ENCODE measurements around the gene MAP7.

Gene MAP7

GRCh38 chr6:136464148-136464547 is 86.1 kb downstream of the MAP7 start:
- no peak overlapping the region for H3K4me3 ChIP-seq (ENCODE audit: control insufficient read depth, low read depth, low read length)
- TF ChIP-seq CTCF (IDR thresholded peaks at IDR 0.05; ENCODE audit: control insufficient read depth, insufficient read depth, low read depth, low read length, missing control alignments) = no peak
- no peak for DNase-seq (ENCODE audit: low read depth)

GRCh38 chr6:136463743-136464142 is 86.5 kb downstream of the MAP7 start:
- TF ChIP-seq CTCF (IDR thresholded peaks at IDR 0.05; ENCODE audit: control insufficient read depth, insufficient read depth, low read depth, low read length, missing control alignments) = no peak
- no peak overlapping the region for H3K4me3 ChIP-seq (ENCODE audit: control insufficient read depth, low read depth, low read length)
- DNase-seq (ENCODE audit: low read depth) = no peak

GRCh38 chr6:136446579-136447187 is 103.5 kb downstream of the MAP7 start:
- no peak for DNase-seq (ENCODE audit: low read depth)
- H3K4me3 ChIP-seq (ENCODE audit: control insufficient read depth, low read depth, low read length) = no peak overlapping the region
- no peak for TF ChIP-seq CTCF (IDR thresholded peaks at IDR 0.05; ENCODE audit: control insufficient read depth, insufficient read depth, low read depth, low read length, missing control alignments)

GRCh38 chr6:136446145-136446544 is 104.1 kb downstream of the MAP7 start:
- no peak for TF ChIP-seq CTCF (IDR thresholded peaks at IDR 0.05; ENCODE audit: control insufficient read depth, insufficient read depth, low read depth, low read length, missing control alignments)
- DNase-seq (ENCODE audit: low read depth) = no peak
- no peak overlapping the region for H3K4me3 ChIP-seq (ENCODE audit: control insufficient read depth, low read depth, low read length)

- no peak for DNase-seq (ENCODE audit: low read depth)
- no peak overlapping the region for H3K4me3 ChIP-seq (ENCODE audit: control insufficient read depth, low read depth, low read length)
- TF ChIP-seq CTCF (IDR thresholded peaks at IDR 0.05; ENCODE audit: control insufficient read depth, insufficient read depth, low read depth, low read length, missing control alignments) = no peak
Measured at GRCh38 chr6:136445063-136445462, 105.2 kb downstream of the MAP7 start.

GRCh38 chr6:136440203-136440602 is 110.0 kb downstream of the MAP7 start:
- TF ChIP-seq CTCF (IDR thresholded peaks at IDR 0.05; ENCODE audit: control insufficient read depth, insufficient read depth, low read depth, low read length, missing control alignments) = no peak
- H3K4me3 ChIP-seq (ENCODE audit: control insufficient read depth, low read depth, low read length) = no peak overlapping the region
- DNase-seq (ENCODE audit: low read depth) = no peak

Measured in AG09309 (cell line).